HS-27A (cell line): ENCODE results near the gene SDR9C7.
"Not testable (repeated sequence)": the region's sequence is repeated elsewhere in the genome, so short reads cannot be mapped to it uniquely, and the experiment has no call there.

Experiments used
- DNase-seq: peaks from one replicate; pipeline ENCODE4 v3.0.0-alpha.2; 2012; ENCODE audit warnings: low read depth, missing footprints

The SDR9C7 gene

GRCh38 chr12:56914724-56915123, 19.5 kb downstream of the SDR9C7 start:
- DNase-seq = no peak

GRCh38 chr12:56914256-56914655, 20.0 kb downstream of the SDR9C7 start:
- DNase-seq = no peak

DNA sequence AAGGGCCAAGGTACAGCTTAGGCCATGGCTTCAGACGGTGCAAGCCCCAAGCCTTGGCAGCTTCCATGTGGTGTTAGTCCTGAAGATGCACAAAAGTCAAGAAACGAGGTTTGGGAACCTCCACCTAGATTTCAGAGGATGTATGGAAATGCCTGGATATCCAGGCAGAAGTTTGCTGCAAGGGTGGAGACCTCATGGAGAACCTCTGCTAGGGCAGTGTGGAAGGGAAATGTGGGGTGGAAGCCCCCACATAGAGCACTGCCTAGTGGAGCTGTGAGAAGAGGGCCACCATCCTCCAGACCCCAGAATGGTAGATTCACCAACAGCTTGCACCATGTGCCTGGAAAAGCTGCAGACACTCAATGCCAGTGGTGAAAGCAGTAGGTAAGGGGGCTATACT, 24.8 kb downstream of the SDR9C7 start:
- not testable (repeated sequence) for DNase-seq

DNA sequence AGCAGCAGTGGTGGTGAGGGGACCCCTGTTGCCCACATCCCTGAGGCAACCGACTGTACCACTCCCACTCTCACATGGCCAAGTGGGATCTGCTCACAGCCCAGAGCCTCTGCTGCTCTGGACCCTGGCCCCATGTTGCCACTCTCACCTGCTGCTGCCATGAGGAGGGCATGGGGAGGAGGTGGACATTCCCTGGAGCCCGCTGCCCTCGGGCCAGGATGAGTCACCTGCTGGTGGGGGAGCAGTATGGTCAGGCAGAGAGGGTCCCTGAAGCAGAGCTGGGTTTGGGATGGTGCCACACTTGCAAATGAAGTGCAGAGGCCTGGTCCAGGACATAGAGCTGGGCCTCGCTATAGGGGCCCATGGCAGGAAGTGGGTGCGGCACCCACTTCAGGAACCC, 26.1 kb downstream of the SDR9C7 start:
- DNase-seq = no peak

GRCh38 chr12:56905852-56906251, 28.4 kb downstream of the SDR9C7 start:
- DNase-seq = no peak

DNA sequence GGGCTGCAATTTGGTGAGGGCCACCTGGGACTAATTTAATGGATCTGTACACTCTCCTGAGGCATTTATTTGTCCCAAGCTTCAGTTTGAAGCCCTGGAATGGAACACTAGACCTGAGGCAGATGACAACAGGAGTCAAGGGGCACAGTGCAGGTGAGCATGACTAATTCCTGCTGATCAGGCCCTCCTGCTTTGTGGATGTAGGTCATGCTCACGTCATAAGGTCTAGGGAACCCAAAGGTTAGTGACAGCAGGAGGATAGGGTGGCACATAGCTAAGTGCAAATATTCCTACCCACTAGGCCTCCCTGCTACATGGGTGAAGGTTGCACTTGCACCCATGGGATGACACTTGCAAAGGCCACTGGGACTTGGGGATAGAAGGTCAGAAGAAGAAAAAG, 30.8 kb downstream of the SDR9C7 start:
- no peak for DNase-seq

GRCh38 chr12:56901313-56901712, 32.9 kb downstream of the SDR9C7 start:
- DNase-seq = not testable (repeated sequence)

DNA sequence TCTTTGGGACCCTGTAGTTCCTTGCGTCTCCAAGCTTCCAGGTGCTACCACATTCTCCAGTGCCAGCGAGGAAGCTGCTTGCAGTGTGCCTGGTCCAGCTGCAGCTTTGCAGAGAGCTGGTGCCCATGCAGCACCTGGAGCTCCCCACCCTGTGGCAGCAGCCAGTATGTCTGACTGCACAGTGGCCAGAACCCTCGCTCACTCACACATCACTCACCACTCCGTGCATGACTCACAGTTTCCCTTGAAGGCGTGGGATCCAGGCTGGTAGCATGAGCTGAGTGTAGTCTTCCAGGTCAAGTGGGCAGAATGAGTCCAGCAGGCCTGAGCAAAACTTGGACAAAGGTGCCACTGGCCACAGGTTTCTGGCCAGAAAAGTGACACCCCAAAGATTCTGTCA, 33.6 kb downstream of the SDR9C7 start:
- DNase-seq = peak; percentile 26

DNA sequence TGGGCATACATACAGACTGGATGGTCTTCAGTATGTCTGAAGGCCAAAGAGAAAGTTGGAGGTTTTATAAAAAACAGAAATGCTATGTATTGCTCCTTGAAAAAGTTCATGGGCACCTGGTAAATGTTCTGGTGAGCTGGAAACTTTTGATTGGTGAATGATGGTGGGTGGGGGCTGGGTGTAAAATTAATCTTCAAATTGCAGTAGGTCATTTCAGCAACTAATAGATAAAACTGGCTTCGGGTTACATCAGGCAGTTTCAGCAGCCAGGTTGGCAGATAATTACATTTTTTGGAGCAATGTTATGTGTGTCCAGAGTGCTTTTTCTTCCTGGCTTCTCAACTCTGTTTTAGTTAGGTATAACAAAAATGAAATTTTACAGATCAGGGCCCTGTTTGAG, 35.3 kb downstream of the SDR9C7 start:
- no peak for DNase-seq

- no peak for DNase-seq
Observed at GRCh38 chr12:56897844-56898361, 36.3 kb downstream of the SDR9C7 start.

DNA sequence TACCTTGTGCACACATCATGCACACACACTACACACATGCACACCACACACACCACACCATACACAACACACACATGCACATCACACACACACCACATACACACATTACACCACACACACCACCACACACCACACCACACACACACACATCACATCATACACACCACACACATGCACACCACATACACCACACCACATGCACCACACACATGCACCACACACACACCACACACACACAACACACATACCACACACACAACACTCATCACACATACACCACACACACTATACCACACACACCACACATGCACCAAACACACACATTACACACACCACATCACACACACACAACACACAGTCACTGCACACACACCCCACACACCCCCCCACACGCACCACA, 38.1 kb downstream of the SDR9C7 start:
- no peak for DNase-seq

DNA sequence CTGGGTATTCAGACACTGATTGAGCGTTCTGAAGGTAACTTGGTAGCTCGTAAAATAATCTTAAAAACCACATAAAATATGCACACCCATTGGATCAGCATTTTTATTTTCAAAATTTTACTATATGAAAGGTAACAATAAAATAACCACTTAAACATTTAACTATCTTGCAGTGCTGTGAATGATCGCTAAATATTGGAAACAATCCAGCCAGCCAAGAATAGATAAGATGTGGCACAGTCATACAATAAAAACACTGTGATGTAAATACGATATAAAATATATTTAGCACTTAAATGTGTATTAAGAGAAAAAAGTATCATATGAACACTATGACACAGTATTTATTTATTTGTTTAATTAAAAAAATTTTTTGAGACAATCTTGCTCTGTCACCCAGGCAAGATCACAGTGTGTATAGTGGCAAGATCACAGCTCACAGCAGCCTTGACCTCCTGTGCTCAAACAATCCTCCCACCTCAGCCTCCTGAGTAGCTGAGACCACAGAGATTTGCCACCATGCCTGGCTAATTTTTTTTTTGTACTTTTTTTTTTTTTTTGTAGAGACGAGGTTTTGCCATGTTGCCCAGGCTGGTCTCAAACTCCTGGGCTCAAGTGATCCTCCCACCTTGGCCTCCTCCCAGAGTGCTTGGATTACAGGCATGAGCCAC, 39.4 kb downstream of the SDR9C7 start:
- no peak for DNase-seq

- DNase-seq = not testable (repeated sequence)
Observed at GRCh38 chr12:56891885-56892284, 42.3 kb downstream of the SDR9C7 start.

DNA sequence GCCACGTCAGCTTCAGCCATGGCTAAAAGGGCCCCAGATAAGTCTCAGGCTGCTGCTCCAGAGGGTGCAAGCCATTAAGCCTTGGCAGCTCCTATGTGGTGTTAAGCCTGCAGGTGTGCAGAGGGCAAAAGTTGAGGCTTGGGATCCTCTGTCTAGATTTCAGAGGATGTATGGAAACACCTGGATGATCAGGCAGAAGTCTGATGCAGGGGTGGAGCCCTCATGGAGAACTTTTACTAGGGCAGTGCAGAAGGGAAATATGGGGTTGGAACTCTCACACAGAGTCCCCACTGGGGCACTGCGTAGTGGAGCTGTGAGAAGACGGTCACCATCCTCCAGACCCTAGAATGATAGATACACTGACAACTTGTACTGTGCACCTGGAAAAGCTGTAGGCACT, 47.9 kb downstream of the SDR9C7 start:
- no peak for DNase-seq

- no peak for DNase-seq
Observed at GRCh38 chr12:56885316-56885715, 48.9 kb downstream of the SDR9C7 start.

GRCh38 chr12:56884421-56884820, 49.8 kb downstream of the SDR9C7 start:
- no peak for DNase-seq

DNA sequence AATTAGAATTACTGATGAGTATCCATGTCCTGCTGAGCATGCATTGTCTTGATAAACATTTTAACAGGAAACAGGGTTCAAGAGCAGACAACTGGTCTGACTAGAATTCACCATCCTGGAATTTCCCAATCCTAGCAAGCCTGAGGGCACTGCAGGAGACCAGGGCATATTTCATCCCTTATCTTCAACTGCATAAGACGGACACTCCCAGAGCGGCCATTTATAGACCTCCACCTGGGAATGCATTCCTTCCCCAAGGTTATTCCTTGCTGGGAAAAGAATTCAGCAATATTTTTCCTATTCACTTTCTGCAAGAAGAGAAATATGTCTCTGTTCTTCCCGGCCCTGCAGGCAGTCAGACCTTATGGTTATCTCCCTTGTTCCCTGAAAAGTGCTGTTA, 51.8 kb downstream of the SDR9C7 start:
- not testable (repeated sequence) for DNase-seq

DNA sequence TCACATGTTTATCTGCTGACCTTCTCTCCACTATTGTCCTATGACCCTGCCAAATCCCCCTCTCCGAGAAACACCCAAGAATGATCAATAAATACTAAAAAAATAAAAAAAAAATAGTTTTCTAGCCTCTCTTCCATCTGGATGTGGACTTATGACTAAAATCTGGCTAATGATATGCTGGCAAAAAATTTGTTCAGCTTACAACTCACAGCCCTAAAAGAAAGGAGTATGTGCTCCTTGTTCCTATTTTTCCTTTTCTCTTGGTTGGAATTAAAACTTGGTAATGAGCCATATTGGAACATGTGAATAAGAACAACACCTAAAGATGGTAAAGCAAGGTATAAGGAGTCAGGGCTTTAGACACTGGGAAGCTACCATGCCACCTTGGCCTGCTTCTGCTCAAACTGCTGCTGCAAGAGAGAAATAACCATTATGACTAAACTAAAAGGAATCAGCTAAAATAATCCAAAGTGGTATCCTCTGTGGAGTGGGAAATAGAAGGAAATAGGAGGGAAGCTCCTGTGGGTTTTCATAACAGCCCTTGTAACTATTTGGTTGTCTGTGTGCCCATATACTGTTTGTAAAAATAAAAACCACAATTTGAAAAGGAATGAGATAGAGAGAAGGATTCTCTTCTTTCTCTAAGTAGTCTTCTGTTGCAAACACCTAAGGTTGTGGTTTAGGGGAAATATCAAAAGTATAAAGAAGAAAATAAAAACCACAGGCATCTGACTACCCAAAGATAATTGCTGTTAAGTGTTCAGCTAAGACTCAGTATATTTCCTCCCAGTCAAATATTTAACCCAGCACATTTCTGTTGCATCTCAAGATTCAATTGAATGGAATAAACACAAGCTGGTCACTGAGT, 53.8 kb downstream of the SDR9C7 start:
- DNase-seq = peak; percentile 33

- not testable (repeated sequence) for DNase-seq
Observed at GRCh38 chr12:56879240-56880124, 54.7 kb downstream of the SDR9C7 start.

GRCh38 chr12:56878010-56878339, 56.2 kb downstream of the SDR9C7 start:
- DNase-seq = peak; percentile 56

GRCh38 chr12:56877195-56878009, 56.8 kb downstream of the SDR9C7 start:
- DNase-seq = no peak
